Fibroblast of pulmonary artery (primary cell): ENCODE results near the gene TRIO.

Experiments
- DNase-seq: peaks from one replicate; pipeline ENCODE4 v3.0.0-alpha.2; 2010; ENCODE audit warnings: low read depth
- H3K4me3 ChIP-seq: replicated peaks from 2 replicates; pipeline ENCODE4 v1.5.1; 2011; ENCODE audit warnings: low read depth, mild to moderate bottlenecking, control low read depth, low read length, moderate library complexity
- TF ChIP-seq, protein P1 (sequence below): IDR thresholded peaks from 2 replicates; pipeline ENCODE4 v1.5.1; 2011; ENCODE audit warnings: mild to moderate bottlenecking, control low read depth, low read length, inconsistent platforms; ENCODE audit errors: missing control alignments

TRIO gene

DNA sequence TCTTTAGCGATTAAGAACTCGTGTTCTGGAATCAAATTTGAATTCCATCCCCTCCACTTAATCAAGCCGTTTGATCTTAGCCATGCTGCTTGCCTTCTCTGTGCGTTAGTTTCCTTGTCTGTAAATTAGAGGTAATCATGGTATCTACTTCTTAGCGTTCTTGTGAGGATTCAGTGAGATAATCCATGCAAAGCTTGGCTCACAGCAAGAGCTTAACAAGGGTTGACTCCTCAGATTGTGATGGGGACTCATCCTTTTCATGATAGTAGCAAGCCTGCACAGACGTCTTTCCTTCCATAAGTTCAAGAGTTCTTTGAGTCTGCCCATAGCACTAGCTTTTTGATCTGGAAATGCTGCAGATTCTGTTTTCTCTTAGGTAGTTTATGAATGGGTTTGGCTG, 72.8 kb downstream of the TRIO start:
- TF ChIP-seq, protein P1, sequence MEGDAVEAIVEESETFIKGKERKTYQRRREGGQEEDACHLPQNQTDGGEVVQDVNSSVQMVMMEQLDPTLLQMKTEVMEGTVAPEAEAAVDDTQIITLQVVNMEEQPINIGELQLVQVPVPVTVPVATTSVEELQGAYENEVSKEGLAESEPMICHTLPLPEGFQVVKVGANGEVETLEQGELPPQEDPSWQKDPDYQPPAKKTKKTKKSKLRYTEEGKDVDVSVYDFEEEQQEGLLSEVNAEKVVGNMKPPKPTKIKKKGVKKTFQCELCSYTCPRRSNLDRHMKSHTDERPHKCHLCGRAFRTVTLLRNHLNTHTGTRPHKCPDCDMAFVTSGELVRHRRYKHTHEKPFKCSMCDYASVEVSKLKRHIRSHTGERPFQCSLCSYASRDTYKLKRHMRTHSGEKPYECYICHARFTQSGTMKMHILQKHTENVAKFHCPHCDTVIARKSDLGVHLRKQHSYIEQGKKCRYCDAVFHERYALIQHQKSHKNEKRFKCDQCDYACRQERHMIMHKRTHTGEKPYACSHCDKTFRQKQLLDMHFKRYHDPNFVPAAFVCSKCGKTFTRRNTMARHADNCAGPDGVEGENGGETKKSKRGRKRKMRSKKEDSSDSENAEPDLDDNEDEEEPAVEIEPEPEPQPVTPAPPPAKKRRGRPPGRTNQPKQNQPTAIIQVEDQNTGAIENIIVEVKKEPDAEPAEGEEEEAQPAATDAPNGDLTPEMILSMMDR: no peak
- DNase-seq: no peak
- H3K4me3 ChIP-seq: no peak overlapping the region

DNA sequence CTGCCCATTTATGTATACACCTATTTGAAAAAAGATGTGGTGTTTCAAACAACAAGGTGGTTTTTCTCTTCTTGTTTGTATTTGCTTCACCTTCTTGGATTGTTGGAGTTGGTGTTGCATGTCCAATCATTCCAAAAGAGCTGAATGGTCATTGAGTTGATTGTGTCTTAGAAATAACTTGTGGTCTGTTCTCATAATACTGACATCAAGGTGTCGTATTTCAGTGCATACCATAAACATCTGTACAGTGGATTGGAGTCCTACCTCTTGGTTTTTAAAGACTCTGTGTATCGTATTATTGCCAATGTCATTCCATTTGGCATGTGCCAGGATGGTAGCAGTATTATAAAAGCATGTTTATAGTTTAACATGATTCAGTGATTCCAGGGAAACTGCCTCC, 73.2 kb downstream of the TRIO start:
- H3K4me3 ChIP-seq: no peak overlapping the region
- no peak for DNase-seq
- TF ChIP-seq, protein P1: no peak

DNA sequence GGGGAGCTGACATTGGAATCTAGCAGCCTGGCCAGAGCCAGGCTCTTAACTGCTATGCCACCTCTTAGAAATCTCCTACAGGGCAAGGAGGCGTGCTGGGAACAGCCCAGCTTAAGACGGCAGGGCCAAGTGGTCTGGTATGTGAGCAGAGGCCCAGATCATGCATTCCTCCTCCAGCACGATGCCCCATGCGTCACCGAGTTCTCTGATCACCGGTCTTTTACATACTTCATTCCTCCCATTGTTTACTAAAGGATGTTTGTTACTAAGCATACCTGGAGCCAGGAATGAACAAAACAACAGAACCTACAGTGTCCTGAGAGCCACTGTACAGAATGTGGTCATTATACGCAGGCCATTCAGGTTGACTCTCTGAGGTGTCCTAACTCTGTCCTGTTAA, 73.8 kb downstream of the TRIO start:
- no peak for DNase-seq
- no peak overlapping the region for H3K4me3 ChIP-seq
- TF ChIP-seq, protein P1: no peak

DNA sequence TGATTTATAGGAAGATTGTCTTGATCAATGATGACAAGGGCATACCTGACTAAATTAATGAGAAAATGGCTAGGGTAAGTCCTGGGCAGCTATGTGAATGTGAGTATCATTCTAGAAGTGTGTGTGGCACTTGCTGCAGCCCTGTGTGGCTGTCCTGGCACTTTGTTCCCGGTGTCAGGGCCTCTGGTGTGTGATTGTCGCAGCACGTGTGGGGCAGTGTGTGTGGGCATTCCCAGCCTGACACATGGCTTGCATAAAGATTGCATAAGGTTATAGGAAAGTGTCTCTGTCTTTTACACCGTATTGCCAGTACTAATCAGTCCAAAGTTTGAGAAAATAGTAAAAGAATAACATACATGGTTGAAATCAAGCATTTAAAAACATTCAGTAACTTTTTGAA, 74.4 kb downstream of the TRIO start:
- TF ChIP-seq, protein P1: no peak
- no peak overlapping the region for H3K4me3 ChIP-seq

DNA sequence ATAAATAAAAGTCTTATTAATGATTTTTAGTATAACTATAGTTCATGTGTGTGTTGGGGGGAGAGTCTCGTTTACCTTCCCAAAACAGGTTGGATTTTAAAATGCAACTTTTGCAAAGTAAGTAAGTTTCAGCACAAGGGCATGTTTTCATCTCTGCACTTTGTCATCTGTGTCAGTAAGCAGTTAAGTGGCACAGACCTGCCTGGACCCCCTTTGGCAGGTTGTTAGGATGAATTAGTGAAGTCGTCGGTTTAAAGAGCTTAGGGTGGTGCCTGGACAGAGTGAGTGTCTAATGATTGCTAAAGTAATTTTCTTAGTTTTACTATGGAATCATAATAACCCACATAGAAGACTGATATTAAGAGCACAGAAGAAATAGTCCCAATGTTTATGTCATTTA, 74.9 kb downstream of the TRIO start:
- TF ChIP-seq, protein P1: no peak
- no peak for DNase-seq
- H3K4me3 ChIP-seq: no peak overlapping the region

More for the DNA sequence above, 74.4 kb downstream of the TRIO start:
- DNase-seq: no peak

DNA sequence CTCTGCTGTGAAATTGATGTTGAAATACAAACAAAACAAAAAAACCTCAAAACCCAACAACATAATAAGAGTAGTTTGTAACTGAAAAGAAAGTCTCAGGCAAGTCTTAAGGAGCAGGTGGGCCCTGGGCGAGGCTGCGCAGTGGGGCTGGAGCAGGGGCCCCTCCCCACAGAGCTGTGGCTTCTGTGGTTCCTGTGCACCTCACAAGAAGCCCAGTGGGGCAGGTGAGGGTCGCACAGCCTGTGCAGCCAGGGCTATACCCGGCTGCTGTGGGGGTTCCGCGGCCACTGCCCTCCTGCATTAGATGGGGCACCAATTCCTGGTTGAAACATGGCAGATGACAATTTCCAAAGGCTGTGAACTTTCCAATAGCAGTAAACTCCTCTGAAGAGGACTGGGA, 75.3 kb downstream of the TRIO start:
- H3K4me3 ChIP-seq: no peak overlapping the region
- TF ChIP-seq, protein P1: no peak
- no peak for DNase-seq

DNA sequence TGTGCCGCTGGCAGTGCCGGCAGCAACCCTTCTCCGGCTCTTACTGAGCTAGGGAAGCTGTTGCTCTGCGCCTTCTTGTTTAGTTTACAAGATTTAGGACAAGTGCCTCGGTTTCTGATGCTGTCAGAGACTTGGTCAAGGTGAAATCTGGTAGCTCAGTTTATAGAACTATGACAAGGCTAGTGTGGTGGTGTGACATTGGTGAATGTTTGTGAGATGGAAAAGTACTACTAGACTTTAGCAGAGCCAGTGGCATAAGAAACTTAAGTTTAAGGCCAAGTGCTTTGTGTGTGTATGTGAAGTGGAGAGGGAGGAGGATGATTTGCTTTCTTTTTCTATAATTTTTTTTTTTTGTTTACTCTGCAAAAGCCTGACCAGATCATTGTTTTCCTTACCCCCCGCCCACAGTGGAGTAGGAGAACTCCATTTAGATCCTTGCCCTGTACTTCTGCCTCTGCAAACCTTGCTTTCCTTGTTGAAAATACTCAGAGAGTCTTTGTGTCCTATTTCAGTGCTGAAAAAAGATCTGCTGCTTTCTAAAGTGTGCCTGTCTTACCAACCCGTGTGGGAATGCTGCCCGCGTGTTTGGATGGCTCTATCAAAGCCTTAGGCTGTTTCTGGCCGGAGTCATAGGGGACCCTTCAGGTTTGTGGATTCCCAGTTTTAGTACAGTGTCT, 75.9 kb downstream of the TRIO start:
- no peak overlapping the region for H3K4me3 ChIP-seq
- TF ChIP-seq, protein P1: no peak
- DNase-seq: no peak
